Activated gamma-delta T cell (primary cell): ENCODE results near the gene MED12L.

Source experiments
- DNase-seq: peaks from one replicate; lab custom pipeline; 2025; lab: John Stamatoyannopoulos, UW

Gene MED12L

DNA sequence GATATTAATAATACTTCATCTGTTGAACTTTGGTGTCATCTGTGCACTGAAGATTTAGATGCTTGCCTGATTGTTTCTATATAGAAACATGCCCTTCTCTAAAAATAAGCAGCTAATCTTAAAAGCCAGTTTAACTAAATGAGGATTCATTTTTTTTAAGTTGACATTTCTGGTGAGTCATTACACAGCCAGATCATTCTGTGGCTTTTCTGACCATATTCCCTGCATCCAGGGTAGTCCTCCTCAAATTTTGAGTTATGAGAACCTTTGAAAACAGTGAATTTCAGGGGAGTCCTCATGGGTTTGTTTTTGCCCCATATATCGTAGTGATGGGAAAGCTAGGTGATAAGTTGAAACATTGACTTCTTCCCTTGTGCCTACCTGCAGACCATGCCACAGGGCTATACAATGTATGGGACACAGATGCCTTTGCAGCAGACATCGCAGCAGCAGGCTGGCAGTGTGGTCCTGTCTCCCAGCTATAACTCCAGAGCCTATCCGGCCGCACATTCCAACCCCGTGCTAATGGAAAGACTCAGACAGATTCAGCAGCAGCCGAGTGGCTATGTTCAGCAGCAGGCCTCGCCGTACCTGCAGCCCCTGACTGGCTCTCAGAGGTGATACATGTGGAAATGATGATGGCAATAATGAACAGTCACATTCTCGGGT, 325.6 kb downstream of the MED12L start:
- no peak for DNase-seq

- DNase-seq = no peak
Observed at GRCh38 chr3:151412989-151413388, 327.5 kb downstream of the MED12L start.

DNA sequence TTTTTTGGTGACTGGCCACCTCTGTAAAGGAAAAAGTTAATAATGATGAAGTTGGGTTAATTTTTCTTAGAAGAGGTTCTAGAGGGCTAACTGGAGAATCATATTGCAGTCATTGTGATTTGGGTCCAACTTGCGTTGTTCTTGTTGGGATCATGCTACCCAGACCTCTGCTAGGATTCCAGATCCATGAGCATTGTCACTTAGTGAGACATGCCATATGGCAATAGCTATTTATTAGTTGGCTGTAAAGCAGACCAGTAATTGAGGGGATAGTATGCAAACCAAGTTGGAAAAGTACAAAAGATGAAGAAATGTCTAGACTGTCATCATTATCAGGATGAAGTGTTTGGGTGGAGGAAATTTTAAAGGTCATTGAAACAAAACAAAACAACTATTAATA, 329.8 kb downstream of the MED12L start:
- no peak for DNase-seq

DNA sequence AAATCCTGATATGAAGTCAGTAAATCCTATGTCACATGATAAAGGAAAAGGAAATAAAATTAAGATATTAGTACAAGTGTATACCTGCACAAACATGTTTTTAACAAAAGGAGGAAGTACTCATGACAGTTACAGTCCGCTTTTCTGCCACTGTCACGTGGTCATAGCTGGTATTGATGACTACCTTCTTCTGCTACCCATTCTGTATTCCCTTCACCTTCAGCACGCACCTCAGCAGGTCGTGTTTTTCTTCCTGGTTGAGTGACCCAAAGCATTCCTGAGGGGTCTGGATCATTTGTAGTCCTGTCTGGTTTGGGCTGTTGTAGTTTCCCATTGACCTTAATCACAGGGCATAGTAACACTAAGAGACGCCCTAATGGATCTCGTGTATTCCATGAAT, 334.3 kb downstream of the MED12L start:
- DNase-seq = no peak

DNA sequence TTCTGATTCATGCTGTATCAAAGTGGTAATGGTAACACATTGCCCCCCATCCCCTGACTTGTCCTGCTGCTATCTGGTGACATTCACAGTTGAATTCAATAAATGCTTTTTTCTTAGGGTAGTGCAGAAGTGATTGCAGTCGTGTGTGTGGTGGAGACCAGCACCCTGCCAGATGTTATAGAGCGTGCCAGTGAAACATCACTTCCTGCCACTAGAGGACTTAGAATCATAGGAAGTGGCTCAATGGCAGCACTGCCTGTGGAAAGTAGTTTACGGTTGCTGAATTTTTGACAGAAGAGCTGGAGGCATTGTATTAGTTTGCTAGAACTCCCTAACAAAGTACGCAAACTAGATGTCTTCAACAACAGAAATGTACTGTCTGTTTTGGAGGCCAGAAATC, 336.5 kb downstream of the MED12L start:
- DNase-seq = no peak

DNA sequence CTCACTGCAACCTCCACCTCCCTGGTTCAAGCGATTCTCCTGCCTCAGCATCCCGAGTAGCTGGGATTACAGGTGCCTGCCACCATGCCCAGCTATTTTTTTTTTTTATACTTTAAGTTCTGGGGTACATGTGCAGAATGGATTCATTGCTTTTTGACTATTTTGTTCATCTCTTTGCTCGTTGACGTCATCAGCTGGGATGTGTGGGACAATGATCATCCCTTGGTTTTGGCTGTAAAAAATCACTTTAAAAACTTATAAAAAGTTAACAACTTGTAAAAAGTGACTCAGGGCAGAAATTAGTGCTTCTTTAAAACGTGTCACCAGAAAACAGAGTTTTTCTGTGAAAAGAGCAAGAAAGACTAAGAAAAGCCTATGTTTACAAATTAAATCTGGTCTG, 337.6 kb downstream of the MED12L start:
- no peak for DNase-seq

- no peak for DNase-seq
Observed at GRCh38 chr3:151425627-151426340, 340.3 kb downstream of the MED12L start.

- no peak for DNase-seq
Observed at GRCh38 chr3:151426341-151426657, 340.8 kb downstream of the MED12L start.

DNA sequence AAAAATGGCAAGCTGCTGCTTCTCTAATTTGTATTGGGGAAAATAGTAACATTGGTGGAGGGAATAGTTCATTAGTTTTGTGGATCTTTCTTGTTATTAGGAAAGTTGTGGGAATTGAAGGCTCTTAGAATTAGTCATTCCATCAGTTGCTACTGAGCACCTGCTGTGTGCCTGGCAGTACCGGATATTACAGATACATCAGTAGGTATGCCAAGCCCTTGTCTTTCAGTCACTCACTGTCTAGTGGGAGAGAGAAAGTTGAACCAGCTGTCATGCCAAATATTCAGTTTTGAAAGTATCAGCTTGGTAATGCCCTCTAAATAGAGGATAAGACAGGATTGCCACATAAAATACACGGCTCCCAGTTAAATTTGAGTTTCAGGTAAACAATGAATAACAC, 342.9 kb downstream of the MED12L start:
- DNase-seq = no peak

DNA sequence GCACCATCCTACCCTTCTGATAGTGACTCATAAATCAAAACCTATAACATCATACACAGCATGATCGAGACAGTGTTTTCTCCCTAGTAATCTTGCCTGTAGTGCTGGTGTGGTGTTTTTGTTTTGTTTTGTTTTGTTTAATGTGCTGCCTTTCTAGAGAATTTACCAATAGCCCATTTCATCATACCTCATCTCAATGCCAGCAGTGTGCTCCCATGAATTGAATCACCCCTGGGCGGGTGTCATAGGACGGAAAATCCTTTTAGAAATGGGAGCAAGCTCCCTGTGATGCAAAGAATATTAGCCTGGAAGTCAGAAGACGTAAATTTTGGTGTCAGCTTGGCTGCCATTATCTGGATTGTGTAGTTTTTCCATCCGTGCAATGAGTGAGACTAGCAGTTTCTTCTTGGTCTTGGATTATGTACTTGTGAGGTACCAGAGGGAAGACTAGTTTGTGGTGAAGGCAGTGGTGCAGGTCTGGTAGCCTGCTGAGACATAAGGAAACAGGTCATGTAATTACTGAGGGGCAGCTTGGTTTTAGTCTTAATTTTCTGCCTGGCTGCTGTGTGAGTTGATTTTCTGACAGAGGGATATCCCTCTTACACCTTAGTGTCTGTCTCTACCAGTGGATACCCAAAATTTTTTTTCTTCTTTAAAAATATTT, 345.5 kb downstream of the MED12L start:
- no peak for DNase-seq

DNA sequence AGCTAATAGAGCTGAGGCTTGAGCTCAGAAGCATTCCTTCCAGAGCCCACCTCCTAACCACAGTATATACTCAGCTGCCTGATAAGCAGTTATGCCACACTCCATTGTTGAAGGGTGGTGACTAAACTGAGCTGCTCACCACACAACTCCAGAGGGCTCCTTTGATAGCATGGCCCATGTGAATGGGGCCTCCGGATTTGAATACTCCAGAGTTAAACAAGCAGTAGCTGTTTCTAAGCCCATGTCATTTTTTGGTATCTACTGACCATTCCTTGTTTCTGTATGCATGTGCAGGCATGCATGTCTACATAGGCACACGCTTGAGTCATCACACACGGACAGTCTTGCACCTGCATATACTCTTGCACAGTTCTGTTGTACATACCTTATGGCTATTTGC, 346.5 kb downstream of the MED12L start:
- DNase-seq = no peak

GRCh38 chr3:151432616-151433372, 347.3 kb downstream of the MED12L start:
- DNase-seq = no peak

GRCh38 chr3:151434151-151434890, 348.9 kb downstream of the MED12L start:
- DNase-seq = no peak

GRCh38 chr3:151436675-151437446, 351.4 kb downstream of the MED12L start:
- DNase-seq = no peak

GRCh38 chr3:151437906-151438305, 352.4 kb downstream of the MED12L start:
- no peak for DNase-seq

DNA sequence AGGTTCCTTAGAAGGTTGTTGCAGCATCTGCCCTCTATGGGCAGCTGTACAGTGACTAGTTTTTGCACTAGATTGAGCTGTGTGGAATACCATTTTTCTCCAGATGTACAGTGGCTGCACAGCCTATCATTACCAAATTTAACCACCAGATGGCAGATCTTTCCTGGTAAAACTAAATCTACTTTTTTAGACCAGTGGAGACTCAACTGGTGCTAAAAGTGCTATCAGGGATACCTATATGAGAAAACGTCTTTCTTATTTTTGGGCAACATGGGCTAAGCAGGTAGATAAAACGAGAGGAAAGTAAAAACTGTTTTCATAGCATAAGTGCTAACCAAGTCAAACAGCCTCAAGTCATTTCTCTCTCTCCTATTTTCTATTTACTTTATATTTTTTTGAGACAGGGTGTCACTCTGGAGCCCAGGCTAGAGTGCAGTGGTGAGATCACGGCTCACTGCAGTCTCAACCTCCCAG, 354.2 kb downstream of the MED12L start:
- DNase-seq = no peak

DNA sequence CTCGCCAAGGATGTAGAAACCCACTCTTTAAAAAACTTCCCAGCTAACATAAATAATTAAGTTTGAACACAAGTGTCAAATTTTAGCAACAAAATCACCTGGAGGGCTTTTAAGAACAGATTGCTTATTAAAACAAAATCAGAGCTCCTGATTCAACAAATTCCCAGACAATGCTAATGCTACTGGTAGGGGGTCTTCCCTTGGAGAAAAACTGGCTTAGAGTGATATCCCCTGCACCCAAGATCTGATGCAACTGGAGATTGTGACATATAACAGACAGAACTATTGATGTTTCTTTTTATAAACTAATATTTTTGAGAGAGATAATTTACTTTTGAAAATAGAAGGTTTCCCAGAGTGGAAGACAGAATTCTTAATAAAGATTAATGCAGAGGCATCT, 355.5 kb downstream of the MED12L start:
- no peak for DNase-seq

- DNase-seq = no peak
Observed at GRCh38 chr3:151443583-151443982, 358.1 kb downstream of the MED12L start.

GRCh38 chr3:151445273-151446001, 360.0 kb downstream of the MED12L start:
- DNase-seq = no peak

GRCh38 chr3:151446002-151446340, 360.5 kb downstream of the MED12L start:
- no peak for DNase-seq
